ENCODE measurements around the gene MEGF11.

Gene MEGF11

DNA sequence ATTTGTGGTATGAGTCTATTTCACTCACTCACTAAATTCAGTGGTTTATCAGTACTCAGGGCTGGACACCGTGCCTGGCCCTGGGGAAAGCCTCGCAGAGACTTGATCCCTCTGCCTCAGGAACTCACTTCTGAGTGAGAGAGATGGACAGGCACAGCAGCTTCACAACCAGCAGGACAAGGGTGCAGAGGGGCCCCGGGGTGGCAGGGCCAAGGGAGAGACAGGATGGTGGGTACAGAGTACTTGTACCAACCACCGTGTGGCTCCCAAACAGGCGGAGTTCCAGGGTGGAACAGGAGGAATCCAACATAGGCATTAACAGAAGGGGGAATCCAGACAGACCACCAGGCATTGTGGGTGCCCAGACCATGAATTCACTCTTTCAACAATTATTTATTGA, 143.7 kb downstream of the MEGF11 start:
- TF ChIP-seq, protein P1, sequence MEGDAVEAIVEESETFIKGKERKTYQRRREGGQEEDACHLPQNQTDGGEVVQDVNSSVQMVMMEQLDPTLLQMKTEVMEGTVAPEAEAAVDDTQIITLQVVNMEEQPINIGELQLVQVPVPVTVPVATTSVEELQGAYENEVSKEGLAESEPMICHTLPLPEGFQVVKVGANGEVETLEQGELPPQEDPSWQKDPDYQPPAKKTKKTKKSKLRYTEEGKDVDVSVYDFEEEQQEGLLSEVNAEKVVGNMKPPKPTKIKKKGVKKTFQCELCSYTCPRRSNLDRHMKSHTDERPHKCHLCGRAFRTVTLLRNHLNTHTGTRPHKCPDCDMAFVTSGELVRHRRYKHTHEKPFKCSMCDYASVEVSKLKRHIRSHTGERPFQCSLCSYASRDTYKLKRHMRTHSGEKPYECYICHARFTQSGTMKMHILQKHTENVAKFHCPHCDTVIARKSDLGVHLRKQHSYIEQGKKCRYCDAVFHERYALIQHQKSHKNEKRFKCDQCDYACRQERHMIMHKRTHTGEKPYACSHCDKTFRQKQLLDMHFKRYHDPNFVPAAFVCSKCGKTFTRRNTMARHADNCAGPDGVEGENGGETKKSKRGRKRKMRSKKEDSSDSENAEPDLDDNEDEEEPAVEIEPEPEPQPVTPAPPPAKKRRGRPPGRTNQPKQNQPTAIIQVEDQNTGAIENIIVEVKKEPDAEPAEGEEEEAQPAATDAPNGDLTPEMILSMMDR (conservative IDR thresholded peaks at IDR 0.05; ENCODE audit: low read length) = no peak
- no peak for DNase-seq (ENCODE audit: low read depth)
- H3K4me3 ChIP-seq (ENCODE audit: low read length) = no peak overlapping the region

DNA sequence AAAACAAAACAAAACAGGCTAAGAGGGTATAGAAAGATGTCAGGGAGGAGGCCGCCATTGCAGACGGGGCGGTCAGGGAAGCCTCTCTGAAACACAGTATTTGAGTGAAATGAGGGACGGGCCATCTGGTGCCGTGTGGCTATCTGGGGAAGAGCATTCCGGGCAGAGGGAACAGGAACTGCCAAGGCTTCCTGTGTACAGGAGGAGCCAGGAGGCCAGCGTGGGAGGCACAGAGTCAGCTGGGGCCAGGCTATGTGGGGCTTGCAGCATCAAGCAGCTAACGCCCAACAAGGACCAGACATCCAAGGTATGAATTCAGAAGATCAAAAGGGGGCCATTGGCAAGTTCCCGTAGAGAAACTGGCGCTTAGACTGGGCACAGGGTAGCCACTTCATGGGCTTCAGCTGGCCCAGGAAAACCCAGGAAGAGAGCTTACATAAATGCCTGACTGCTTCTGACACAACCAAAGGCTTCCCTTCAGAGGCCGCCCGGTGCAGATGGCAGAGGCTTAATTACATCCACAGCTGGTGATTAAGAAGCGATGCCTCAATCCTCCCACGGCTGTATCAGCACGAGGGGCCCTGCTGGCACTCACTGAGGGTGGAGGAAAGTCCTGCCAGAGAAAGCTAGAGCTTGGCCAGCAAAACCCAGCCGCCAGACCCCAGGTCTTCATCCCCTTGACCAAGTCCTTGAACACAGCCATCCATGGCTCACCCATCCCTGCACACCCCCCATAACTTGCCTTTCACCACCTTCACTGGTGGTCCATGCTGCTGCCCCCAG, 144.9 kb downstream of the MEGF11 start:
- H3K4me3 ChIP-seq (ENCODE audit: low read length) = no peak overlapping the region
- no peak for DNase-seq (ENCODE audit: low read depth)
- TF ChIP-seq, protein P1 (conservative IDR thresholded peaks at IDR 0.05; ENCODE audit: low read length) = no peak

DNA sequence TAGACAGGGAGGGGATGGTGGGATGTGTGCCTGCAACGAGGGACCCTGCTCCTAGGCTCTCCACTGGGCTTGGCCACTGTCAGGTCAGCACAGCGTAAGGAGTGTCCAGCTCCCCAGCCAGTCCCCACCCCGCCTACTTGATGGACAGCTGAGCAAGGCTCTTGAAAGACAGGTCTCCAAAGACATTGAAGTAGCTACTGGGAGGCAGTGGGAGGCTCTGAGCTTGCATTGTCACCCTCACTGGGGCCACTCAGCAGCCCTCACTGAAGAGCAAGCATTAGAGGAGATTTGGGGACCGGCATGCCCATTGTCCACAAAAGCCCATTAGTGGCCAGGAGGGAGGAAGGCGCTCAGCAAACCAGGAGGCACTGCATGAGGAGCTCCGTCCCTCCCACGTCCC, 146.5 kb downstream of the MEGF11 start:
- DNase-seq (ENCODE audit: low read depth) = no peak
- TF ChIP-seq, protein P1 (conservative IDR thresholded peaks at IDR 0.05; ENCODE audit: low read length) = no peak
- H3K4me3 ChIP-seq (ENCODE audit: low read length) = no peak overlapping the region

DNA sequence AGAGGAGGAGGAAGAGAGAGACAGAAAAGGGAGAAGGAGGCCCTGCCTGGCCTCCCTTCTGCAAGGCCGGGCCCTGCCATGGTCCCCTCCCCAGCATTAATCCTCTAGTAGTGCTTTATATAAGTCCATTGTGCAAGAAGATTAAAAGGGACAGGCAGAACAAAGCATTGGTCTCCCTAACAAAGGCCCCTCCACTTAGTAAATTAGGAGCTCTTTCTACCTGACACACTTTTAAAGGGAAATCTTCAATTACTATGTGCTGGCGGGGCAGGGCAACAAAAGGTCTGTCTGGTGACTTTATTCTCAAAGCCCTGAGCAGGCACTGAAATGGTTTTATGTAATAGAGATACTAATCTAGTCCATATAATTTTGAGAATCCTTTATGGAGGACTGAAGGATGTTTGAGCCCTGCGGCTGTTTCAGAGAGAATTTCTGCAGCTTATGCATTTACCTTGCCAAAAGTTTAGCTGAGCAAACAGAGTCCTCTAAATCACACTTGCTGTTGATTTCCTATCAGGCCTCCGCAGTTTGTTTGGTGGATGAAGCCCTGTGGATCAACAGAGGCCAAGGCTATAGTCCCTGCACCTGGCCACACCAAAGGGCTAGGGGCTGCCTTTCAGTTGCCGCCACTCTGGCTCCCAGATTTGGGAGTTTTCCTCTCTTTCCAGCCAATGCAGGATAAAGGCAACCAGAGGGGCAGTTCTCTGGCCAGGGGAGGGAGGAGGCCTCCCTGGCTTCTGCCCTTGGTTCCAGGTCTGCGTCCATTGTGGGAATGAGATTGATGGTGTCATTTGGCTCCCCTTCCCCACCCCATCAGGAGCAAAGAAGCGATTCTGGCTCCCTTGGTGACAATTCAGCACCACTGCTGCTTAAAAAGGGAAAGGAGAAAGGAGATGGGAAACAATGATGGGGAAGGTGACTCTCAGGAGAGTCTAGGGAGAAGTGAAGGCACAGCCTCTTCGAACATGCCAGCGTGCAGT, 148.0 kb downstream of the MEGF11 start:
- TF ChIP-seq, protein P1 (conservative IDR thresholded peaks at IDR 0.05; ENCODE audit: low read length) = no peak
- H3K4me3 ChIP-seq (ENCODE audit: low read length) = no peak overlapping the region
- no peak for DNase-seq (ENCODE audit: low read depth)

DNA sequence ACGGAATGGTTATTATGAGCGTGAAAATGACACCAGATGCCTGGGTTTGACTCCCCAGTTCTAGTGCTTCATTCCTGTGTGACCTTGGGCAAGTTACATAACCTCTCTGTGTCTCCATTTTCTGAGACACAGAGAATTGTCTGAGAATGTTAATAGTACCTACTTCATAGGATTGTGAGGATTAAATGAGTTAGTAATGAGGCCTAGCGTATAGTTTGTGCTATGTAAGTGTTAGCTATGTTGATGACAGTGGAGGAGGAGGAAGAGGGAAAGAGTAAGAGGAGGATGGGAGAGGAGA, 150.3 kb downstream of the MEGF11 start:
- DNase-seq (ENCODE audit: low read depth) = no peak
- TF ChIP-seq, protein P1 (conservative IDR thresholded peaks at IDR 0.05; ENCODE audit: low read length) = no peak
- H3K4me3 ChIP-seq (ENCODE audit: low read length) = no peak overlapping the region

DNA sequence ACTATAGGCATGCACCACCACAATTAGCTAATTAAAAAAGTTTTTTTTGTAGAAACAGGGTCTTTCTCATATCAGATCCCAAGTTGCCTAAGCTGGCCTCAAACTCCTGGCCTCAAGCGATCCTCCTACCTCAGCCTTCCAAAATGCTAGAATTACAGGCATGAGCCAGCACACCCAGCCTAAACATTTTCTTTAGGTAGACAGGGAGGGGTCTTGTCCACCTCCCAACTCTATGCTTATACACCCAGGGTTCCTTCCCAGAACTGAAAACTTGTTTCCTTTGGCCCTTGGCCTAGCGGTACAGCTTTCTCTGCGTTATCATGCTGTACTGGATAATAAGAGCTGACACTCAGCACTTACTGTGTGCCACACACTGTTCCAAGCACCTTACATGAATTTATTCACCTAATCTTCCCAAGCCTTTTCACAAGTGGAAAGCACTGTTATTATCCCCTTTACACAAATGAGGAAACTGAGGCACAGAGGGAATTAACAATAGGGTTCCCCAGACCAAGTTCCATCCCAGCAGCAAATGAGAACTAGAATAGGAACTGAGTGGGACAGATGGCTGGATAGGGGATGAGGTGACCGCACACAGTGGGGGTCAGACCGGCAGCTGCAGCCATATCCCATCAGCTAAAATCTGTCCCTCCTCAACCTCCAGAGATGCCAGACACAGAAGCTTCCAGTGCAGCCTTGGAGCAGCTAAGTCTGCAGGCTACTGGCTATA, 150.8 kb downstream of the MEGF11 start:
- H3K4me3 ChIP-seq (ENCODE audit: low read length) = no peak overlapping the region
- DNase-seq (ENCODE audit: low read depth) = no peak
- TF ChIP-seq, protein P1 (conservative IDR thresholded peaks at IDR 0.05; ENCODE audit: low read length) = no peak

All from AG10803 (cell line).